Hematopoietic multipotent progenitor cell treated with erythropoietin and hydrocortisone succinate and interleukin-3 and kit ligand, for 17 days (in vitro differentiated cells): Measurements from ENCODE around the gene BCL3.
A peak's percentile ranks its signal among the peaks of the same experiment; 100 is the strongest.
"Not testable (repeated sequence)": the region's sequence is repeated elsewhere in the genome, so short reads cannot be mapped to it uniquely, and the experiment has no call there.

Source experiments
- DNase-seq: peaks from one replicate; pipeline ENCODE4 v3.0.0-alpha.2; 2015; ENCODE audit warnings: low spot score

BCL3 gene

DNA sequence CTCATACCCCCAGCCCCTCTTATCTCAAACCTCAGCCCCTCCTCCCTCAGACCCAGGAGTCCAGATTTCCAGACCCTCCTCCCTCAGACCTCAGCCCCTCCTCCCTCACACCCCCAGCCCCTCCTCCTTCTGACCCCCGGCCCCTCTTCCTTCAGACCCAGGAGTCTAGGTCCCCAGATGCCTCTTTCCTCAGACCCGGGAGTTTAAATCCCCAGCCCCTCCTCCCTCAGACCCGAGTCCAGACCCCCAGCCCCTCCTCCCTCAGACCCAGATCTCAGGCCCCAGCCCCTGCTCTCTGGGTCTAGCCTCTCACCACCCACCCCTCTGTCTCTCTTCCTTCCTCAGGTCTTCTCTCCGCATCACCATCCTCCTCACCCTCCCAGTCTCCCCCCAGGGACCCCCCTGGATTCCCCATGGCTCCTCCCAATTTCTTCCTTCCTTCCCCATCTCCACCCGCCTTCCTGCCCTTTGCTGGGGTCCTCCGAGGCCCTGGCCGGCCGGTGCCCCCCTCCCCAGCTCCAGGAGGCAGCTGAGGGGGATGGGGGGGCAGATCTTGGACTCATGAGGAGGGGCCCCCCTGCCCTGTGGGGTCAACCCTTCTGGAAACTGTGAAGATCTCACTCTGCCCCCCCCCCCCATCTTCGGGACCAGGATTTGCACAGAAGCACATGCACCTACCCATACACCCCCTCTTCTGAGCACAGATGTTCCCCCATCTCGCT is 10.7 kb downstream of the BCL3 start:
- no peak for DNase-seq

DNA sequence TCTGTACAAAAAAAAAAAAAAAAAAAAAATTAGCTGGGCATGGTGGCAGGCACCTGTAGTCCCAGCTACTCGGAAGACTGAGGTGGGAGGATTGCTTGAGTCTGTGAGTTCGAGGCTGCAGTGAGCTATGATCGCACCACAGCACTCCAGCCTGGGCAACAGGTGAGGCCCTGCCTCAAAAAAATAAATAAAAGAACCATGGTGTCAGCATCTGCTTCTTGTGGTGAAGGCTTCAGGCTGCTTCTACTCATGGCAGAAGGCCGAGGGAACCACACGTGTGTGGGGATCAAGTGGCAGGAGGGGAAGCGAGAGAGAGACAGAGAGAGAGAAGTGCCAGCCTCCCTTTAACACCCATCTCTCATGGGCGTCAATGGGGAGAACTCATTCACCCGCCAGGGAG is 13.5 kb downstream of the BCL3 start:
- DNase-seq, result no peak

DNA sequence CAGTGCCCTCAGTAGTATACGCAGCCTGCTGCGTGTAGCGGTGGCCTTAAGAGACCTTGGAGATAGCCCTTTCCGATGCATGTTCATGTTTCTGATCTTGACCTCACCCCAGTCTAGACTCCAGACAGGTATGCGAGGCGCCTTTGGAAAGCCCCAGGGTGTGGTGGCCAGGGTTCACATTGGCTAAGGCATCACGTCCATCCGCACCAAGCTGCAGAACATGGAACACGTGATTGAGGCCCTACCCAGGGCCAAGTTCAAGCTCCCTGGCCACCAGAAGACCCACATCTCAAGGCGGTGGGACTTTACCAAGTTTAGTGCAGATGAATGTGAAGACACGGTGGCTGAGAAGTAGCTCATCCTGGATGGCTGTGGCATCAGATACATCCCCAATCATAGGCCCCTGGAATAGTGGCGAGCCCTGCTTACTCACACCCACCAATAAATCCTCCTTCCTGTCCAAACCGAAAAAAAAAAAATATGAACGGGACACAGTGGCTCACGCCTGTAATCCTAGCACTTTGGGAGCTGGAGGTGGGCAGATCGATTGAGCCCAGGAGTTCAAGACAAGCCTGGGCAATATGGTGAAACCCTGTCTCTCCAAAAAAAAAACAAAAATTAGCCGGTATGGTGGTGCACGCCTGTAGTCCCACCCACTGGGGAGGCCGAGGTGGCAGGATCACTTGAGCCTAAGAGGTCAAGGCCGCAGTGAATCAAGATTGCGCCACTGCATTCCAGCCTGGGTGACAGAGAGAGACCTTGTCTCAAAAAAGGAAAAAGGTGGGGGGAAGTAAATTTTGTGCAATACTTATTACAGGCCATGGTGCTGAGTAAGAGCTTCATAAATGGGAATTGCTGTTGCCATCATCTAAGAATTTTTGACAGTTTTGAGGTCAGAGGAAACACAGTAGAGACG is 16.8 kb downstream of the BCL3 start:
- no peak for DNase-seq

DNA sequence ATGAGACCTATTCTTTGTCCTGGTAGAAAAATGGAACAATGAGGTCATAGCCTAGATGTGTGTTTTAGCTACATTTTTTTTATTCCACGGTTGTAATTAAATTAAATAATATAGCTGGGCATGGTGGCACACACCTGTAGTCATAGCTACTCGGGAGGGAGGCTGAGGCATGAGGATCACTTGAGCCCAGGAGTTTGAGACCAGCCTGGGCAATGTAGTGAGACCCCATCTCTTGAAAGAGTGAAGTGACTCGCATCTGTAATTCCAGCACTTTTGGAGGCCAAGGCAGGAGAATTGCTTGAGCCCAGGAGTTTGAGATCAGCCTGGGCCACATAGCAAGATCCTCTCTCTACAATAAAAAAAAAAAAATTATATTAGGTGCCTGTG is 17.4 kb downstream of the BCL3 start:
- DNase-seq, result no peak

DNA sequence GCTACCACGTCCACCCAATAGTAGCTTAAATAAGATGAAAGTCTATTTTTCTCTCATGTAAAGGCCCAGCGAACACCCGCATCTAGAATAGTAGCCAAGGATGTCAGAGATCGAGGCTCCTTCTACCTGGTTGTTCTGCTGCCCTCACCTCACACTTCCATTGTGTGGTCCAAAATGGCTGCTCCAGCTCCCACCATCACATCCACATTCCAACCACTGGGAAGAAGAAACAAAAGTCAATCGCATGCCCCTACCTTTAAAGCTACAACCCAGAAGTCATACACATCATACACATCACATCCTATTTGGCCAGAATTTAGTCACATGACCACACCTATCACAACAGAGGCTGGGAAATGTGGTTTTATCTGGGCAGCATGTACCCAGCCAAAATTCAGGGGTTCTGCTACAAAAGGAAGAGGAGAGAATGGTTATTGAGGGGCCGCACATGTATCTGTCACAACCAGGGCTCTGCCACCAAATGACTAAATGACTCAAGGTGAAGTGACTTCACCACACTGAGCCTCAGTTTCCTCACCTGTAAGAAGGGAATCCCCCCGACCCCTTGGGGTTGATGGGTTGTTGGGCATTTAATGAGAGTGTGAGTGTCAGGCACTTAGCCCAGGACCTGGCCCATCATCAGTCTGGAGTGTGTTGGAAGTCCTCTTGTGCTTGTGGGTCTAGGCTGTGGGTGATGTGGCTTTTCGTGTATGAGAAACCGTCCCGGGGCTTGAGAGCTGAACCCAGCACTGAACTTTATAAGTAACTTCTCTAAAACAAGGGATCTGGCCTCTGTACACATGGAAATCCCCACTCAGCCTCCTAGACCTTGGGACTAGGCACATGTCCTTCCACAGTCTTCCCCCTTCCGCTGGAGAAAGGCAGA is 19.0 kb downstream of the BCL3 start:
- no peak for DNase-seq

DNA sequence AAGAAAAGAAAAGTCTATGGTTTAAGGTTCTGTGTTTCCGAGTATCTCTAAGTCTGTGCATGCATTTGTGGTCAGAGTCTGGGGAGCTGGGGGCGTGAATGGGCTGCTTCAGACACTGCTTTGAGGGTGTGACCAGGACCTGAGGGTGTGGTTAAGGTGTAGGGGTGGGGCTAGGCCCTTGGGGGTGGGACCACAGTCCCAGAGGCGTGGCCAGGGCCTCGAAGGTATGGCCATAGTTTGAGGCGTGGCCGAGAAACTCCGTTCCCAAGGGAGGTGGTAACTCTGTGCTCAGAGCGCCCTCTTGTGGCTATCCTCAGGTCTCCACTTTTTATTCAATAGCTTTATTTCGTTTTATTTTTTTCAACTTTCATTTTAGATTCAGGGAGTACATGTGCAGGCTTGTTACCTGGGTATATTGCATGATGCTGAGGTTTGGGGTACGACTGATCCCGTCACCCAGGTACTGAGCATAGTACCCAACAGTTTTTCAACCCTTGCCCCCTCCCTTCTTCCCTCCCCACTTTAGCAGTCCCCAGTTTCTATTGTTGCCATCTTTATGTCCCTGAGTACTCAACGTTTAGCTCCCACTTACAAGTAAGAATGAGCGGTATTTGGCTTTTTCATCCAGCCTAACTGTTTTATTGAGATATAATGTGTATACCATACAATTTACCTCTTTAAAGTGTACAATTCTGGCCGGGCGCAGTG is 22.2 kb downstream of the BCL3 start:
- peak; percentile 86 for DNase-seq

DNA sequence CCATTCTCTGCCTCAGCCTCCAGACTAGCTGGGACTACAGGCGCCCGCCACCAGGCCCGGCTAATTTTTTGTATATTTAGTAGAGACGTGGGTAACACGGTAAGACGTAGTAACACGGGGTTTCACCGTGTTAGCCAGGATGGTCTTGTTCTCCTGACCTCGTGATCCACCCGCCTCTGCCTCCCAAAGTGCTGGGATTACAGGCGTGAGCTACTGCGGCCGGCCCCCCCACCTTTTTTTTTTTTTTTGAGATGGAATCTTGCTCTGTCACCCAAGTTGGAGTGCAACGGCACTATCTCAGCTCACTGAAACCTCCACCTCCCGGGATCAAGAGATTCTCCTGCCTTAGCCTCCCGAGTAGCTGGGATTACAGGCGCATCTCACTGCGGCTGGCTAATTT is 23.6 kb downstream of the BCL3 start:
- not testable (repeated sequence) for DNase-seq

DNA sequence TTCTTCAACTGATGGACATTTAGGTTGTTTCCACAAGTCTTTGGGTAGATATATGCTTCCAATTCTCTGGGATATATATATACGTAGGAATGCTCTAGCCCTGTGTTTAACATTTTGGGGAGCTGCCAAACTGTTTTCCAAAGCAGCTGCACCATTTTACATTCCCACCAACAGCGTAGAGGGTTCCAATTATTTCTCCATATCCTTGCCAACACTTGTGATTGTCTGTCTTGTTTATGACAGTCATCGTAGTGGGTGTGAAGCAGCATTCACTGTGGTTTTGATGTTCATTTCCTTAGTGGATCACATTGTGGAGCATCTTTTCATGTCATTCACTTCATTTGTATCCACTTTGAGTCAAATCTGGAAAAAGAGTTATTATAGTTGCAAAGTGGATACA is 24.5 kb downstream of the BCL3 start:
- DNase-seq, result no peak

DNA sequence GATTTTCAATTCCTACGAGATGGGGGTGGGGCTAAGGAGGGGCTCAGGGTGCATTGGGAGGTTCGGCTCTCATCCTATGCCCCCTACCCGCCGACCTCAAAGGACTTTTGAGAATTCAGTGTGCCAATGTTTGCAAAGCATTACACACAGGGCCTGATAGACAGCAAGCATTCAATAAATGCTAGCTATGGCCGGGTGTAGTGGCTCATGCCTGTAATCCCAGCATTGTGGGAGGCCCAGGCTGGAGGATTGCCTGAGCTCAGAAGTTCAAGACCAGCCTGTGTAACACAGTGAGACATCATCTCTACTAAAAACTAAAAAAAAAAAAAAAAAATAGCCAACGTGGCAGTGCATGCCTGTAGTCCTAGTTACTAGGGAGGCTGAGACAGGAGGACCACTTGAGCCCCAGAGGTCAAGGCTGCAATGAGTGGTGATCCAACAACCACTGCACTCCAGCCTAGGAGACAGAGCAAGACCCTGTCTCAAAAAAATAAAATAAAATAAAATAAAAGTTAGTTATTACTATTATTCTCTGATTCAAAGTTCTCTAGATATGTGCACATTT is 27.2 kb downstream of the BCL3 start:
- DNase-seq, result no peak

DNA sequence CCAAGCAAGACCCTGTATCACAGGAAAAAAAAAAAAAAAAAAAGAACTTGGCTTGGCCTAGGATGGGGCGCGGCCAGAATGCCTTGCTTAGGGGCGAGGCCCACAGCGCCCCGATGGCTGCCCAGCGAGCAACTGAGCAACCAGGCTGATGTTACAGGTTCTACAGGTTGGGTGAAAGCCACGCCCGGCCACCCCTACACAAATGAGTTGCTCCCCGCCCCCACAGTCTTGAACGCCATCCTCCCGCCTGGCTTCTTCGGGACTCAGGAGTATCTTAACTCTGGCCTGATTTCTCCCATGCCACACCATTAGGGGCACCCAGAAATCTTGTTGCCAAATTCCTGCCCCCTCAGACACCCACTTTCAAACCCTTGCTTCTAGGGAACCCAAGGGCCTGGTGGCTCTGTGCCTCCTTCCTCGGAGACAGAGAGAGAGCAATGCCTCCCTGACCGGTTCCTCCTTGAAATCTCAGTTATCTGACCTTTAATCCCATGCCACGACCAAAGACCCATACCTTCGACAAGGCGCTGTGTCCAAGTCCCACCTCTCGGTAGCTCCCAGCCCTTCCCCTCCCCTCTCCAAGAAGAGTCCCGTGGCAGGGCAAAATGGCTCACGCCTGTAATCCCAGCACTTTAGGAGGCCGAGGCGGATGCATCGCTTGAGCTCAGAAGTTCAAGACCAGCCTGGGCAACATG is 28.0 kb downstream of the BCL3 start:
- no peak for DNase-seq

DNA sequence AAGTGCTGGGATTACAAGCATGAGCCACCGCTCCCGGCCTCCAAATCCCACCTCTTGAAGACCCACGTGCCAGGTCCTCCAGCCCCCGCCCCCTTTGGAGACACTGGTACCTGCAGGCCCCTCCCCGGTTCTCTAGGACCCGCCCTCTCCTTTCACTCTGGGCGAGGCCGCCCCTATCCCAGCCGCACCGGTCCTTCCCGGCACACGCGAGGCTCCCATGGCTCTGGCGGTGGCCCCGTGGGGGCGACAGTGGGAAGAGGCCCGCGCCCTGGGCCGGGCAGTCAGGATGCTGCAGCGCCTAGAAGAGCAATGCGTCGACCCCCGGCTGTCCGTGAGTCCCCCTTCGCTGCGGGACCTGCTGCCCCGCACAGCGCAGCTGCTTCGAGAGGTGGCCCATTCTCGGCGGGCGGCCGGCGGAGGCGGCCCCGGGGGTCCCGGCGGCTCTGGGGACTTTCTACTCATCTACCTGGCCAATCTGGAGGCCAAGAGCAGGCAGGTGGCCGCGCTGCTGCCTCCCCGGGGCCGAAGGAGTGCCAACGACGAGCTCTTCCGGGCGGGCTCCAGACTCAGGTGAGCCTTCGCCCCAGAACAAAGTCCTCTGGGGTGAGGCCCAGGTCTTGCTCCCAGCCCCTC is 29.3 kb downstream of the BCL3 start, which contains the start of gene CBLC:
CBLC (plus strand) TSS at position 176 of the 633 bp plus-strand sequence; CDS start at position 218, 42 bp downstream.
- no peak for DNase-seq

DNA sequence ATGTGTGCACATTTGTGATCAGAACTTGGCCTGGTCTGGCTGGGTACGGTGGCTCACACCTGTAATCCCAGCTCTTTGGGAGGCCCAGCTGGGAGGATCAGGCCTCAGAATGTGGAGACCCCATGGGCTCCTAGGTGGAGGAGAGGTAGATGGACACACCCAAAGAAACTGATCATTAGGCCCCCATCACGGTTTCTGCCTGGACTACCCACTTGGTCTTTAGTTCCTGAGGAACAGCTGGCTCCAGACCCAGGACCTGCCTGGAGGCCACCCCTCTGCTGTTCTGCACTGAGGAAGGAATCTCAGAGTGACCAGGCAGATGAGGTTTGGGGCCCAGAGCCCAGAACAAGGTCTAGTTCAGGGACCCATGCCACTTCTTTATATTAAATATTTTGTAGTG is 30.6 kb downstream of the BCL3 start:
- DNase-seq, result no peak

DNA sequence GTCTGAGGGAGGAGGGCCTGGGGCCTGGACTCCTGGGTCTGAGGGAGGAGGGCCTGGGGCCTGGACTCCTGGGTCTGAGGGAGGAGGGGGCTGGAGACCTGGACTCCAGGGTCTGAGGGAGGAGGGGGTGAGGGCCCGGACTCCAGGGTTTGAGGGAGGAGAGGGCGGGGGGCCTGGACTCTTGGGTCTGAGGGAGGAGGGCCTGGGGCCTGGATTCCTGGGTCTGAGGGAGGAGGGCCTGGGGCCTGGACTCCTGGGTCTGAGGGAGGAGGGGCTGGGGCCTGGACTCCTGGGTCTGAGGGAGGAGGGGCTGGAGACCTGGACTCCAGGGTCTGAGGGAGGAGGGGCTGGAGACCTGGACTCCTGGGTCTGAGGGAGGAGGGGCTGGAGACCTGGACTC is 33.2 kb downstream of the BCL3 start:
- DNase-seq, result not testable (repeated sequence)

DNA sequence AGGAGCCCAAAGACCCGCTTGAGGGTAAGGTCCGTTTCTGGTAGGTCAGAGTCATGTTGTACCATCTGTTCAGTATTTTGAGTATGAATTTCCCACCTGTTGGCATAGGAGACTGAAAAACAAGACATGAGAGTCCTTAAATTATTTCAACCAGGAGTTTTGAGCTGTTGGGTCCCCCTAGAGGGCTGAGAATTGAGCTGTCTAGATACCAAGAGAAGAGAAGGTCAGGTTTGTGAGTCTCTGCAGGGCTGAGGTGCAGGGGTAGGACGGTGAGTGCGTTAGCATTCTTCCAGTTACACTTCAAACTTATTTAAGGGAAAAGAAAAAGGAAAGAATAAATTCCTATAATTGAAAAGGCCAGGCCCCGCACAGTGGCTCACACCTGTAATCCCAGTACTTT is 34.2 kb downstream of the BCL3 start:
- DNase-seq, result no peak

DNA sequence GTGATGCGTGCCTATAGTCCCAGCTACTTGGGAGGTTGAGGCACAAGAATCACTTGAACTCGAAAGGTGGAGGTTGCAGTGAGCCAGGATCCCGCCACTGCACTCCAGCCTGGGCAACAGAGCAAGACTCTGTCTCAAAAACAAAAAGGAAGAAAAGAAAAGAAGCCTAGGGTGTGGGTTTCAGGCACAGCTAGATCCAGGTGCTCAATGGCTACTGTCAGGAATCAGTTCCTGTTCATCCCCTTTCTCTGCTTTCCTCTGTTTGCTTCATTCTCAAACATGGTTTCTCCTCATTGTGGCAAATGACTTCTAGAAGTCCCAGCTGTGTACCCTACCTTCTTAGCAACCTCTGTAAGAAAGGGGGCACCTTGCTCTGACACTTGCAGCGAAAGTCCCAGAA is 35.0 kb downstream of the BCL3 start:
- DNase-seq, result no peak

DNA sequence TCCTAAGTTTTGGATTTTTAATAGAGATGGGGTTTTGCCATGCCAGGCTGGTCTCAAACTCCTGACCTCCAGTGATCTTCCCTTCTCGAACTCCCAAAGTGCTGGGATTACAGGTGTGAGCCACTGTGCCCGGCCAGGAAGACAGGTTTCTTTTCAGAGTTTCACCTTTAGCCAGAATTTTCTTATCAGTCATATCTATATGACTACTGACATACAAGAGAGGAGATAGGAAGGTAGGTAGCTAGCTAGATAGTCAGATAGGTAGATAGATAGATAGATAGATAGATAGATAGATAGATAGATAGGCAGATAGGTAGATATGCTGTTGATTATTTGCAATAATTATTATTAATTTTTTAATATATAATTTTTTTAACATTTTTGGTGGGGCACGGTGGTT is 36.8 kb downstream of the BCL3 start:
- no peak for DNase-seq

DNA sequence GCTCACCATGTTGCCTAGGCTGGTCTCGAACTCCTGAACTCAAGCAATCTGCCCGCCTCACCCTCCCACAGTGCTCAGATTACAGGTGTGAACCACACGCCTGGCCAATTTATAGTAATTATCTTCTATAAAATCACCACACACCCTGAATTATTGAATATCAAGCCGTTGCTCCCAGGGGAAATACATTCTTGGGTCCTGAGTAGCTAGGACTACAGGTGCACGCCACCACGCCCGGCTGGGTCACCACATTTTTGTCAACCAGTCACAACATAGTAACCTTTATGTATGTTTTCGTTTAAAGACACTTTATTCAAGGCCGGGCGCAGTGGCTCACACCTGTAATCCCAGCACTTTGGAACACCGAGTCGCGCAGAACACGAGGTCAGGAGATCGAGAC is 37.5 kb downstream of the BCL3 start:
- DNase-seq, result no peak

DNA sequence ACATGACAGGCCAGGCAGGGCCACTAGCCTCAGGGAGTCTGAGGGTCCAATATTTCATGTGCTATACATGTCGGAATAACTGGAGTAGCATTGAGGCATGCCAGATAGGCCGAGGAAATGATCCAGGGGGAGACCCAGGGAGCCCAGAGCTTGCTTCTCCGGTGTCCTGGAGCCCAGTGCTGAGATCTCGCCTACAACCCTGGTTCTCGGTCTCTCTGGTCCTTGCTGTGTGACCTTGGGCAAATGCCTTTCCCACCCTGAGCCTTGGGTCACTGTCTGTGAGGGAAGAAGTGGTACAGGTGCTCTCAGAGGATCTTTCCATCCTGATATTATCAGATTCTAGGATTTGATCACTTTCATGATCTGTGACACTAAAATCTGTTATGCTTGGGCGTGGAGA is 40.5 kb downstream of the BCL3 start:
- DNase-seq, result no peak

DNA sequence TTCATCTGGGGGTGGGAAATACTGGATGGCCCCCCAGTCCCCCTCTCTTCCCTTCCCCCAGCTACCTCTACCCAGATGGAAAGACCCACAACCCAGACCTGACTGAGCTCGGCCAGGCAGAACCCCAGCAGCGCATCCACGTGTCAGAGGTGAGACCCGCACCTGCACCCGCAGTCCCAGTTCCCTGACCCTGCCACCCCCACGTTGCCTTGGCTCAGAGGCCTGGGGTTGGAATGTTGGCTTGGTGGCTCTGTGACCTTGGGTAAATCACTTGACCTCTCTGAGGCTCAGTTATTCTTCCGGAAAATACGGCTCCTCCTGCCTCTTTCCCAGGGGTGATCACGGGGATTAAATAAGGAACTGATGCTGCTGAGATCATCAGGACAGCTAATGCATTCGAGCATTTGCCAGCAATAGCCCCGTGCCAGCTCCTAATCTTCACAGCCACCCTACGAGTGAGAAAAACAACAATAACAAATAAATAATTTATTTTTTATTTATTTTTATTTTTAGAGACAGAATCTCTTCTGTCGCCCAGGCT is 41.5 kb downstream of the BCL3 start:
- DNase-seq, result no peak

DNA sequence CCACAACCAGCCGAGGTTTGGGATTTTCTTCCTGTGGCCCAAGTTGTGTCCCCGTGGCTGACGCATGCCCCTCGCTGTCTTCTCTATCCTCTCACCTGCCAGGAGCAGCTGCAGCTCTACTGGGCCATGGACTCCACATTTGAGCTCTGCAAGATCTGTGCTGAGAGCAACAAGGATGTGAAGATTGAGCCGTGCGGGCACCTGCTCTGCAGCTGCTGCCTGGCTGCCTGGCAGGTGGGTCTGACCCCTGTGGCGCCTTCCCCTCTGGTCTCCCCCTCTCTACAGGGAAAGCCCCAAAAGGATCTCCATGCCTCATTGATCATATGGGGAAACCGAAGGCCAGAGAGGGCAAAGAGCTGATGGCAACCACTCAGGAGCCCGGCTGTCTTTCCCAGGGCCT is 43.8 kb downstream of the BCL3 start:
- DNase-seq, result no peak
